Gastroesophageal sphincter (tissue), 3 donors: Measurements from ENCODE around the gene ARHGAP6.

Source experiments
- EP300 ChIP-seq: sonication (generic); formaldehyde crosslinking; IDR thresholded peaks from one replicate; pipeline ENCODE4 v1.6.1; 2017; ENCODE audit warnings: antibody characterized with exemption, mild to moderate bottlenecking
- POLR2A ChIP-seq, 2 donors: fragments of 450-650 bp; IDR thresholded peaks; one replicate each; pipeline ENCODE4 v1.6.1; 2017; ENCODE audit warnings: antibody characterized with exemption in 2 of 2, mild to moderate bottlenecking in 2 of 2, moderate library complexity in 1 of 2
- POLR2AphosphoS5 ChIP-seq: sonication (generic); formaldehyde crosslinking; IDR thresholded peaks from one replicate; pipeline ENCODE4 v1.6.1; 2017; ENCODE audit warnings: antibody characterized with exemption
- TF ChIP-seq, protein P1 (sequence below), 4 experiments: fragments of 200-600 bp in 2 of 4; fragments of 450-650 bp in 2 of 4; sonication (generic) in 1 of 4; IDR thresholded peaks; one replicate each; pipeline ENCODE4 v1.5.1; 2017 to 2019; ENCODE audit warnings: antibody characterized with exemption in 4 of 4, mild to moderate bottlenecking in 2 of 4, moderate library complexity in 2 of 4

DNA sequence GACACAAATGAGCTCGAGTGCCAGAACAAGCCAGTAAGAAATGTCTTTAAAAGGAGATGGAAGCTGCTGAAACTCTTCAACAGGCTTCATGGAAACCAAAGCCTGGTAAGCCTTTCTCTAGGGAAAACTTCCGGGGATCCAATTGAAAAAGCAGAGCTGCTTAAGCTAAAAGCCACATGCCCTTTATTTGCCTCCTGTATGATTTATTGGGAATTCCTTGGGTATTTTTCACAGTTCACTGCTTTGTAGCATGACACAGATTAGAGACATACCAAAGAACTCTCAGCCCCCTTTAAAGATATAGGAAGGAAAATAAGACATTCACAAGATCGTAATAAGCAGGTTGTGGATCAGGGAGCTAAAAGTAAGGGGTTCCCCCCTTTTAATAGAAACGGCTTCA is 6.5 kb upstream of the ARHGAP6 start:
- TF ChIP-seq, protein P1, sequence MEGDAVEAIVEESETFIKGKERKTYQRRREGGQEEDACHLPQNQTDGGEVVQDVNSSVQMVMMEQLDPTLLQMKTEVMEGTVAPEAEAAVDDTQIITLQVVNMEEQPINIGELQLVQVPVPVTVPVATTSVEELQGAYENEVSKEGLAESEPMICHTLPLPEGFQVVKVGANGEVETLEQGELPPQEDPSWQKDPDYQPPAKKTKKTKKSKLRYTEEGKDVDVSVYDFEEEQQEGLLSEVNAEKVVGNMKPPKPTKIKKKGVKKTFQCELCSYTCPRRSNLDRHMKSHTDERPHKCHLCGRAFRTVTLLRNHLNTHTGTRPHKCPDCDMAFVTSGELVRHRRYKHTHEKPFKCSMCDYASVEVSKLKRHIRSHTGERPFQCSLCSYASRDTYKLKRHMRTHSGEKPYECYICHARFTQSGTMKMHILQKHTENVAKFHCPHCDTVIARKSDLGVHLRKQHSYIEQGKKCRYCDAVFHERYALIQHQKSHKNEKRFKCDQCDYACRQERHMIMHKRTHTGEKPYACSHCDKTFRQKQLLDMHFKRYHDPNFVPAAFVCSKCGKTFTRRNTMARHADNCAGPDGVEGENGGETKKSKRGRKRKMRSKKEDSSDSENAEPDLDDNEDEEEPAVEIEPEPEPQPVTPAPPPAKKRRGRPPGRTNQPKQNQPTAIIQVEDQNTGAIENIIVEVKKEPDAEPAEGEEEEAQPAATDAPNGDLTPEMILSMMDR (IDR thresholded peaks at IDR 0.05), result no peak
- TF ChIP-seq POLR2A (IDR thresholded peaks at IDR 0.05), result no peak
- TF ChIP-seq POLR2AphosphoS5, result no peak
- TF ChIP-seq EP300, result no peak
